GM13976 (cell line): ENCODE data around the gene PFKP.

ENCODE experiments used
- DNase-seq: peaks from one replicate; pipeline ENCODE4 v3.0.0; 2012; ENCODE audit warnings: low spot score
- in situ Hi-C: fragments of 300-500 bp; cut with MboI; formaldehyde crosslinking; loops from one replicate; pipeline ENCODE4 v1.12.0; 2022; ENCODE audit warnings: low sequenced_read_pairs, mixed read lengths, inconsistent platforms; ENCODE audit not compliant: unreplicated experiment
- TF ChIP-seq, protein P1 (sequence below): IDR thresholded peaks from 2 replicates; pipeline ENCODE4 v1.5.1; 2012; ENCODE audit warnings: borderline replicate concordance, mild to moderate bottlenecking; ENCODE audit not compliant: insufficient read depth; ENCODE audit errors: extremely low read depth, missing control alignments, control extremely low read depth

The PFKP gene

DNA sequence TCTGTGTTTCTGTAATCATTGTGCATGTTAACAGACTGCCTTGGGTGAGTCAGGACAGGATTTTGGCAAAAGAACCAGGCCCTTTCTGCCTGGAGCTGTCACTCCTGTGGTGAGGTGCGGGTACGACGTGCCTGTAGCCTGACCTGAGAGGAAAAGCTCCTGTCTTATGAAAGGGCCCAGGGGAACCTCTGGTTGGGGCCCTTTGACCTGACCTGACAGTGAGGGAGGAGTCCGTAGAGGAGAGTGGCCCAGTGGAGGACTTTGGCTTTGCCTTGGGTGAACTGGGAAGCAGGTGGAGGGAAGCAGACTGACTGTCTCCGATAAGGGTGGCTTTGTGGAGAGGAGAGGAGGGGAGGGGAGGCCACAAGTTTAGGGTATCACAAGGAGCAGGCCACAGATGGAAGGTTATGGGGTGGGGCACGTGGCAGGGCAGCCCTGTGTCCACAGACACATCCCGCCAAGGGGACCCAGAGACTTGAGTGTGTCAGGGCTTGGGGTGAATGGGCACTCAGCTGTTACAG is 6.9 kb downstream of the PFKP start:
- in situ Hi-C loops = no loop called here
- TF ChIP-seq, protein P1, sequence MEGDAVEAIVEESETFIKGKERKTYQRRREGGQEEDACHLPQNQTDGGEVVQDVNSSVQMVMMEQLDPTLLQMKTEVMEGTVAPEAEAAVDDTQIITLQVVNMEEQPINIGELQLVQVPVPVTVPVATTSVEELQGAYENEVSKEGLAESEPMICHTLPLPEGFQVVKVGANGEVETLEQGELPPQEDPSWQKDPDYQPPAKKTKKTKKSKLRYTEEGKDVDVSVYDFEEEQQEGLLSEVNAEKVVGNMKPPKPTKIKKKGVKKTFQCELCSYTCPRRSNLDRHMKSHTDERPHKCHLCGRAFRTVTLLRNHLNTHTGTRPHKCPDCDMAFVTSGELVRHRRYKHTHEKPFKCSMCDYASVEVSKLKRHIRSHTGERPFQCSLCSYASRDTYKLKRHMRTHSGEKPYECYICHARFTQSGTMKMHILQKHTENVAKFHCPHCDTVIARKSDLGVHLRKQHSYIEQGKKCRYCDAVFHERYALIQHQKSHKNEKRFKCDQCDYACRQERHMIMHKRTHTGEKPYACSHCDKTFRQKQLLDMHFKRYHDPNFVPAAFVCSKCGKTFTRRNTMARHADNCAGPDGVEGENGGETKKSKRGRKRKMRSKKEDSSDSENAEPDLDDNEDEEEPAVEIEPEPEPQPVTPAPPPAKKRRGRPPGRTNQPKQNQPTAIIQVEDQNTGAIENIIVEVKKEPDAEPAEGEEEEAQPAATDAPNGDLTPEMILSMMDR = no peak
- DNase-seq = no peak

DNA sequence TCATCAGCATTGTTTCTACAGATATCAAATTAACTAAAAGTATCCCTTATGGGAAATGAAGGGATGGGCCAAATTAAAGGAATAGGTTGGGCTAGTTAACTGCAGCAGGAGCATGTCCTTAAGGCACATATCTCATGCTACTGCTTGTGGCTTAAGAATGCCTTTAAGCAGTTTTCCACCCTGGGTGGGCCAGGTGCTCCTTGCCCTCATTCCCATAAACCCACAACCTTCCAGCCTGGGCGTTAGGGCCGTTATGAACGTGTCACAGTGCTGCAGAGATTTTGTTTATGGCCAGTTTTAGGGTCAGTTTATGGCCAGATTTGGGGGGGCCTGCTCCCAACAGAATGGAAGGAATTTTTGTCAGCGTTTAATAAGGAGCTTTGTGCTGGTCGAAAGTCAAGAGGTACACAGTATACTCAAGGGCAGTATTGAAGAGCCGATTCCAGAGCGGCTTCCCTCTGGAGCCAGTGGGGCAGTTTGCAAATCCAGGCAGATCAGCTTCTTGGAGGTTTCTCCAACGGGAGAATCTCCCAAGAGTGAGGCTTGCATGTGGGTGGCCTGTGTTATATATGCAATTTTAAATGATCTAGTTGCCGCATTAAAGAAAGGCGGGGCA is 7.7 kb downstream of the PFKP start:
- no peak for DNase-seq
- in situ Hi-C loops = no loop called here
- TF ChIP-seq, protein P1 = no peak

DNA sequence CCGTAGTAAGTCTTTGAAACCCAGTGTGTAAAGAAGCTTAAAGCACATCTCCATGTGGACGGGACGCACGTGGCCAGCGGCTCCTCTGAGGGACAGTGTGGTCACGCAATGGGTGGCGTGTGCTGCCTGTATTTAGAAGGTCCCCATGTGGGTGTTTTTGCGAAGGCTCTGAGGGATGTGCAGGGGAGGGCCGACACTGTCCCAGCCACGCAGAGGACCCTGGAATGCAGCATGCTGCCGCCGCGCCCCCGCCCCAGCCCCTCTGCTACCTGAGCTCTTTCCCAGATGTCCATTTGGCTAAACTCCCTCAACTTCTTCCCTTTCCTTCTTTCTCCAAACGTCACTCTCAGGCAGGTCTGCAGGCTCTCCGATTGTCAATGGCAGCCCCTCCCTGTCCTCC is 8.8 kb downstream of the PFKP start:
- in situ Hi-C loops = no loop called here
- TF ChIP-seq, protein P1 = no peak
- DNase-seq = no peak

DNA sequence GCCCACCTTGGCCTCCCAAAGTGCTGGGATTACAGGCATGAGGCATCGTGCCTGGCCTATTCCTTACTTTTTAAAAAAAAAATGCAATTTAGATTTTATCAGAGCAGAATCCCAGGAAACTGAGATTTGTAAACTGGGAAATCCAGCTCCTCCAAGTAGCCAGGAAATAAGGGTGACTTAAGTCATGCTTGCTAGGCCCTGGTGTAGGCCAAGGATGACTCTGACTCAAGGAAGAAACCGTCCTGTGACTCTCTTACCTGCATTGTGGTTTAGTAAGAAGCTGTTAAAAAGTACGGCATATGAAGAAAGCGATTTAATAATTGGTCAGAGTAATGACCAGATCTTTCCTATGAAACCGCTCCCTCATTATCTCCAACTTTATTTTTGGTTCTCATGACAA is 10.2 kb downstream of the PFKP start:
- no peak for DNase-seq
- in situ Hi-C loops = no loop called here
- TF ChIP-seq, protein P1 = no peak

DNA sequence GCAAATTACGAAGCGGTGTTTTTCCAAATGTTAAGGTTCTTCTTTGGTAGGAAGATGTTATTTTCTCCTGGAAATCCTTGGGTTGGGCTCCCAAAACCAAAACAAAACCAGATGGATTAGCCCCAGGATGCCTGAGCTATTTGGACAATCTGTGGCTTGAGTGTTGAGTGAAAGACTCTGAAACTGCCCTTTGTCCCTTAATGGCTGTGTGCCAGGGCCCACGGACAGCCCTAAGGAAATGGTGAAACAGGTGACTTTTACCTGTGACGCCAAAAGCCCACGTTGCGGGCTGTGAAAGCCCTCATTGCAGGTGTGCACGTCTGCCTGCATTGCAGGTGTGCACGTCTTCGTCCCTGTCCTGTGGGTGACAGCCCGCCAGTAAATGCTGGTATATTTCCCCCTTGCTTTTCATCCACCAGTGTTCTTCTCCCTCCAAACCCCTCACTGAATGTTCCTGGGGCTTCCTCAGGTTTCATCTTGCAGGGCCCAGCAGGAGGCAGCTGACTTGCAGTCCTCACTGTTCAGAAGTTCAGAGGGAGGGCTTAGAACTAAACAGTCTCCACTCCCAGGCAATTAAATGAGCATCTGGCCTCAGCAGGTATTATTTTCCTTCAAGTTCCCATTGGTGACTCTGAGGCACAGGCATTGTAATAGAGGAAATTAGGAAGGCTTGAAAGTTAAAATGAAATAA is 10.7 kb downstream of the PFKP start:
- in situ Hi-C loops = no loop called here
- DNase-seq = no peak
- TF ChIP-seq, protein P1 = no peak

DNA sequence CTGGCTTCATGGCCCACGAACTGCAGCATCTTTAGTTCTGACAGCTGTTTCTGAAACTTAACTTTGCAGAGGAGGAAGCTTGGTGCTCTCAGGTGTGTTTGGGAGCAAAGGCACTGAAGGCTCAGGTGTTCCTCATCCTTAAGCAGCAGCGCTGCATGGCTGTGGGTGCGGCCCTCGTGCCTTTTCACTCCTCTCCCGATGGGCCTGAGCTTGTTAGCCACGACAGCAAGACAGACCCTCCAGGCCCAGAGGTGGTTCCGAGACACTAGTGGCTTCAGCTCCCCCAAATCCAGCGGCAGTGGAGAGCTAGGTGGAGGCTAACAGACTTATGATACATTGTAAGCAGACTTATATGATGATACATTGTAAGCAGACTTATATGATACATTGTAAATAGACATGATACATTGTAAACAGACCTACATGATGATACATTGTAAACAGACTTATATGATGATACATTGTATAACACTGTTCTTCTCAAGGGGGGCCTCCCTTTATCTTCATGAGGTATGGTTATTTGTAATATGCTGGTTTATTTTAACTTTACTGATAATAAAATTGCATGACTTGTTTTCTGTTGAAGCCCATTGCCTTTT is 14.1 kb downstream of the PFKP start:
- TF ChIP-seq, protein P1 = no peak
- in situ Hi-C loops = no loop called here
- no peak for DNase-seq
